Measurements from ENCODE around the gene KLHDC4. TPM values are rescaled to one million over a fixed set of nuclear protein-coding genes. Genes with fewer than 3 reads are reported as not detected.
A peak's percentile ranks its signal among the peaks of the same experiment; 100 is the strongest.

The KLHDC4 gene
- total RNA-seq, 1 experiment from 2014 or later: 76.2 TPM

DNA sequence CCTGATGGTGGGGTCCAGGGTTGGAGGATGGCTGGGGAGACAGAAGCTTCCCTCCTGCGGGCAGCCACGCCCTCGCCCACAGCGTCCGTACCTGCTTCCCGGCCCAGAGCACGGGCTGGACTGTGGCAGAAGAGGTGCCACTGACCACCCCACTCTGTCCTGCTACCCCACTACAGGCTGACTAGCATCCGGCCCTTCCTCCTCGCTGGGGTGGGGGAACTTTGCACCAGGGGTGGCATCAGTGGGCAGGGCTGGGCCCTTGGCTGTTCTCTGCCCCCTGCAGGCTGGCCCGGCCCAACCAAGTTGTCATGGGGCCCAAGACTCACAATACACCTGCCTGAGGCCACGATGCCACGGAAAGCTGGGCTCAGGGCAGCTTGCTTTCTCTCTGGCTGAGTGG, 73.0 kb downstream of the KLHDC4 start:
- Histone ChIP-seq H3K18ac (ENCODE audit: insufficient read length, low read depth, low read length) (no peak overlapping the region), H3K79me1 (ENCODE audit: insufficient read depth, low read depth, low read length, poor library complexity, severe bottlenecking) (no peaks in the 10 kb centered on the region), H4K91ac (ENCODE audit: insufficient read length, low read depth, low read length) (no peak overlapping the region), H3K9ac (ENCODE audit: extremely low read depth, insufficient read length, low read length) (no peak overlapping the region), H2BK20ac (ENCODE audit: low read depth, low read length, poor library complexity, severe bottlenecking) (no peak overlapping the region), H3K79me2 (ENCODE audit: insufficient read depth, low read length) (no peaks in the 10 kb centered on the region), H4K20me1 (ENCODE audit: control insufficient read depth, insufficient read depth, insufficient read length) (no peaks in the 10 kb centered on the region), H2AFZ (ENCODE audit: low read length) (no peak overlapping the region), H3K4me2 (ENCODE audit: insufficient read depth, insufficient read length, low read length) (no peak overlapping the region), H4K8ac (replicated peaks; ENCODE audit: insufficient read length, low read depth, low read length) (no peak overlapping the region), H2AK5ac (ENCODE audit: insufficient read length, low read length) (no peak overlapping the region), H3K9me3 (ENCODE audit: control insufficient read depth, low read depth, low read length) (no peaks in the 10 kb centered on the region), H2BK15ac (ENCODE audit: low read depth, low read length) (no peak overlapping the region), H3K56ac (ENCODE audit: insufficient read length, low read depth, low read length) (no peak overlapping the region), H2BK12ac (ENCODE audit: insufficient read length, low read depth, low read length) (no peak overlapping the region), H3K23ac (ENCODE audit: insufficient read length, low read depth, low read length) (no peak overlapping the region), H4K5ac (ENCODE audit: insufficient read length, low read depth, low read length) (no peak overlapping the region), H3T11ph (ENCODE audit: low read length) (no peak overlapping the region), H2BK120ac (ENCODE audit: low read depth, low read length, poor library complexity, severe bottlenecking) (no peak overlapping the region), H3K27me3 (ENCODE audit: insufficient read depth, low read length) (no peaks in the 10 kb centered on the region), H3K4ac (ENCODE audit: low read depth, low read length) (no peak overlapping the region), H2BK5ac (ENCODE audit: insufficient read length, low read length) (no peak overlapping the region), H3K4me1 (ENCODE audit: insufficient read depth, low read length) (no peaks in the 10 kb centered on the region), H3K27ac (ENCODE audit: insufficient read length, low read depth, low read length) (no peak overlapping the region), H3K23me2 (ENCODE audit: insufficient read length, low read depth, low read length, poor library complexity, severe bottlenecking) (no peaks in the 10 kb centered on the region), H3K14ac (ENCODE audit: insufficient read depth, low read length) (no peak overlapping the region)
- TF ChIP-seq, protein P1, sequence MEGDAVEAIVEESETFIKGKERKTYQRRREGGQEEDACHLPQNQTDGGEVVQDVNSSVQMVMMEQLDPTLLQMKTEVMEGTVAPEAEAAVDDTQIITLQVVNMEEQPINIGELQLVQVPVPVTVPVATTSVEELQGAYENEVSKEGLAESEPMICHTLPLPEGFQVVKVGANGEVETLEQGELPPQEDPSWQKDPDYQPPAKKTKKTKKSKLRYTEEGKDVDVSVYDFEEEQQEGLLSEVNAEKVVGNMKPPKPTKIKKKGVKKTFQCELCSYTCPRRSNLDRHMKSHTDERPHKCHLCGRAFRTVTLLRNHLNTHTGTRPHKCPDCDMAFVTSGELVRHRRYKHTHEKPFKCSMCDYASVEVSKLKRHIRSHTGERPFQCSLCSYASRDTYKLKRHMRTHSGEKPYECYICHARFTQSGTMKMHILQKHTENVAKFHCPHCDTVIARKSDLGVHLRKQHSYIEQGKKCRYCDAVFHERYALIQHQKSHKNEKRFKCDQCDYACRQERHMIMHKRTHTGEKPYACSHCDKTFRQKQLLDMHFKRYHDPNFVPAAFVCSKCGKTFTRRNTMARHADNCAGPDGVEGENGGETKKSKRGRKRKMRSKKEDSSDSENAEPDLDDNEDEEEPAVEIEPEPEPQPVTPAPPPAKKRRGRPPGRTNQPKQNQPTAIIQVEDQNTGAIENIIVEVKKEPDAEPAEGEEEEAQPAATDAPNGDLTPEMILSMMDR (conservative IDR thresholded peaks at IDR 0.05): peak; percentile 19; the same call in 1 of the 3 replicates
- Mint-ChIP-seq H3K9me3 (no peaks in the 10 kb centered on the region), H3K27me3 (ENCODE audit: low read depth) (peaks cover 1% of the 10 kb centered on the region; the same call in 1 of the 2 replicates), H3K36me3 (ENCODE audit: insufficient read depth in 1 of 3, low read depth in 3 of 3) (peaks cover 6 to 31% (median 30%) of the 10 kb centered on the region in 3 experiments; a peak in 6 of 7 replicates), H3K4me3 (no peak overlapping the region), H3K27ac (no peak overlapping the region), H3K4me1 (peaks cover 0 to 3% of the 10 kb centered on the region in 2 experiments; a peak in 2 of 4 replicates)
- no peak for DNase-seq
- no CpG with 5 or more reads among the region's 12 CpGs for WGBS (ENCODE audit: extremely low coverage, insufficient read length, low lambda C conversion rate)

Data from H9 (cell line).